Stimulated activated CD8-positive, alpha-beta memory T cell treated with anti-CD3 and anti-CD28 coated beads, Interleukin-15, amount 100 ng/mL, for 4 hours (primary cell): Measurements from ENCODE around the gene KRTAP1-5.
"Not testable (repeated sequence)": the region's sequence is repeated elsewhere in the genome, so short reads cannot be mapped to it uniquely, and the experiment has no call there.

Experiments used
- DNase-seq, 2 donors: peaks; one replicate each; pipeline ENCODE4 v3.0.0-alpha.2; 2020; ENCODE audit warnings: low read depth in 2 of 2

The KRTAP1-5 gene

GRCh38 chr17:41004397-41004796, 22.6 kb downstream of the KRTAP1-5 start:
- no peak for DNase-seq

- no peak for DNase-seq
These were observed 23.1 kb downstream of the KRTAP1-5 start for GRCh38 chr17:41003926-41004325.

- no peak for DNase-seq
These were observed 24.2 kb downstream of the KRTAP1-5 start for GRCh38 chr17:41002814-41003213.

GRCh38 chr17:41001795-41002194, 25.2 kb downstream of the KRTAP1-5 start:
- DNase-seq, result no peak

- not testable (repeated sequence) for DNase-seq
These were observed 27.4 kb downstream of the KRTAP1-5 start, which contains the start of gene KRTAP3-2 for GRCh38 chr17:40999563-40999962. Gene KRTAP3-2 (minus strand): TSS chr17:40999906. CDS start chr17:40999853, 53 bp downstream.

- no peak for DNase-seq
These were observed 29.6 kb downstream of the KRTAP1-5 start for GRCh38 chr17:40997361-40997760.

GRCh38 chr17:40996829-40997228, 30.2 kb downstream of the KRTAP1-5 start:
- no peak for DNase-seq

GRCh38 chr17:40995116-40995515, 31.9 kb downstream of the KRTAP1-5 start:
- no peak for DNase-seq

GRCh38 chr17:40993839-40994238, 33.2 kb downstream of the KRTAP1-5 start, which contains the start of gene KRTAP3-3:
Gene KRTAP3-3 (minus strand): TSS chr17:40994164. CDS start chr17:40994097, 67 bp downstream.
- DNase-seq, result no peak

GRCh38 chr17:40993084-40993483, 33.9 kb downstream of the KRTAP1-5 start:
- no peak for DNase-seq

GRCh38 chr17:40992666-40993065, 34.3 kb downstream of the KRTAP1-5 start:
- no peak for DNase-seq

GRCh38 chr17:40986920-40987319, 40.1 kb downstream of the KRTAP1-5 start:
- no peak for DNase-seq

- no peak for DNase-seq
These were observed 42.8 kb downstream of the KRTAP1-5 start, which contains the start of gene KRT40 for GRCh38 chr17:40984226-40984625. Gene KRT40 (minus strand): TSS chr17:40984326. CDS start chr17:40984273, 53 bp downstream.

- no peak for DNase-seq
These were observed 45.9 kb downstream of the KRTAP1-5 start for GRCh38 chr17:40981115-40981514.

GRCh38 chr17:40980596-40980995, 46.4 kb downstream of the KRTAP1-5 start:
- no peak for DNase-seq

- DNase-seq, result no peak
These were observed 46.9 kb downstream of the KRTAP1-5 start for GRCh38 chr17:40980117-40980516.

- DNase-seq, result no peak
These were observed 48.3 kb downstream of the KRTAP1-5 start for GRCh38 chr17:40978575-40979151.
